ENCODE measurements around the gene HS3ST1. TPM values are rescaled to one million over a fixed set of nuclear protein-coding genes. Genes with fewer than 3 reads are reported as not detected.

Gene HS3ST1
- total RNA-seq, 1 experiment from 2014 or later = 134 TPM

GRCh38 chr4:11471046-11471441, 42.4 kb upstream of the HS3ST1 start (continued):
- no peak for TF ChIP-seq REST (IDR thresholded peaks at IDR 0.05; ENCODE audit: low read depth)

GRCh38 chr4:11470438-11471045, 41.8 kb upstream of the HS3ST1 start:
- Histone ChIP-seq H3K4me1 (ENCODE audit: control insufficient read depth in 1 of 2, insufficient read depth in 2 of 2, low read length in 2 of 2) (peaks cover 0 to 16% of the 10 kb centered on the region in 2 experiments; a peak in 1 of 4 replicates), H3K79me2 (ENCODE audit: insufficient read depth, low read length) (no peaks in the 10 kb centered on the region), H3K4me2 (ENCODE audit: low read length) (no peak overlapping the region), H2AFZ (ENCODE audit: low read depth, low read length, poor library complexity, severe bottlenecking) (no peak overlapping the region), H4K20me1 (ENCODE audit: insufficient read depth) (no peaks in the 10 kb centered on the region), H3K27ac (ENCODE audit: low read depth, low read length) (no peak overlapping the region), H3K9ac (ENCODE audit: low read length) (no peak overlapping the region), H3K9me3 (ENCODE audit: control insufficient read depth in 1 of 2, insufficient read depth in 1 of 2, low read depth in 1 of 2, low read length in 2 of 2) (no peaks in the 10 kb centered on the region), H3K4me3 (replicated peaks in 1 of 2; ENCODE audit: low read depth in 1 of 2, low read length in 2 of 2) (no peak overlapping the region), H3K36me3 (ENCODE audit: control insufficient read depth in 1 of 2, insufficient read depth in 2 of 2, low read length in 2 of 2) (no peaks in the 10 kb centered on the region), H3K9me2 (ENCODE audit: insufficient read depth) (no peaks in the 10 kb centered on the region), H3K27me3 (ENCODE audit: insufficient read depth, low read length) (no peaks in the 10 kb centered on the region)
- TF ChIP-seq MAX (IDR thresholded peaks at IDR 0.05) = no peak
- TF ChIP-seq ZFX (IDR thresholded peaks at IDR 0.05) = no peak
- no peak for TF ChIP-seq ELF1 (IDR thresholded peaks at IDR 0.05; ENCODE audit: borderline replicate concordance, low read depth)
- TF ChIP-seq YY1 (IDR thresholded peaks at IDR 0.05; ENCODE audit: extremely low read depth, insufficient replicate concordance, low read depth, low read length) = no peak
- ATAC-seq = no peak
- CTCF ChIA-PET = no interaction called here
- DNase-seq (ENCODE audit: low read depth, low spot score) = no peak
- intact Hi-C loops (cut with micrococcal nuclease) = no loop called here
- RAD21 ChIA-PET (ENCODE audit: low non-redundant PET in 1 of 2, low total read pairs in 2 of 2, uncharacterized antibody in 2 of 2, unreplicated experiment in 2 of 2) = no interaction called here
- POLR2A ChIA-PET = interaction anchor here (0.7 kb wide), 1 partner anchor 153 kb away, joined by 3 read pairs; no protein-coding TSS in a partner anchor
- no TSS peak for BruUV-seq (replicated peaks)

Data from HCT116 (cell line).